SK-N-MC (cell line): ENCODE data around the gene GOLGA6D.

Experiments used
- EZH2 ChIP-seq: fragments of 200-600 bp; sonication (generic); IDR thresholded peaks from one replicate; pipeline ENCODE4 v1.6.1; 2017; ENCODE audit warnings: antibody characterized with exemption
- FOXP2 ChIP-seq: optimal IDR thresholded peaks from 2 replicates; pipeline ENCODE3; 2011; ENCODE audit warnings: mild to moderate bottlenecking, moderate library complexity; ENCODE audit not compliant: insufficient read depth; ENCODE audit errors: extremely low read length, control extremely low read depth
- POLR2AphosphoS5 ChIP-seq: IDR thresholded peaks from 2 replicates; pipeline ENCODE4 v1.6.1; 2012; ENCODE audit warnings: mild to moderate bottlenecking, low read depth, low read length, borderline replicate concordance

DNA sequence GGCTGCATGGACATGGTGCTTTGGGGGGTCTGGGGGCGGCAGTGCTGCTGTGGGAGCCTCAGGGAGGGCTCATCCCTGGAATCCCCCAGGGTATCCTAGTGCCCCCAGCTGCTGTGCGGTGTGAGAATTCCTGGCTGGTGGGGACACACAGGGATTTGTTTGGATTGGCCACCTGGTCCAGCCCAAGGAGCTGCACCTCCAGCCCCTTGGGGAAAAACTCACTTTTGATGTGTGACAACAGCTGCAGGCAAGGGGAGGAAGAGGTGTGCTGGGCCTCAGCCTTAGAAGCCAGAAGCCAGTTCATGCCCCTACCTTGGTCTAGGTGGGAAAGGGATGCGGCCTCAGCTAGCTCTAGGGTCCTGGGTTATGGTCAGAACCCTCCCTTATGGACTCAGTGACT is 44.9 kb downstream of the GOLGA6D start:
- TF ChIP-seq EZH2 (no peak), POLR2AphosphoS5 (no peak), FOXP2 (no peak)
